ENCODE measurements around the gene PITX3.
"Not testable (repeated sequence)": the region's sequence is repeated elsewhere in the genome, so short reads cannot be mapped to it uniquely, and the experiment has no call there.

The PITX3 gene

DNA sequence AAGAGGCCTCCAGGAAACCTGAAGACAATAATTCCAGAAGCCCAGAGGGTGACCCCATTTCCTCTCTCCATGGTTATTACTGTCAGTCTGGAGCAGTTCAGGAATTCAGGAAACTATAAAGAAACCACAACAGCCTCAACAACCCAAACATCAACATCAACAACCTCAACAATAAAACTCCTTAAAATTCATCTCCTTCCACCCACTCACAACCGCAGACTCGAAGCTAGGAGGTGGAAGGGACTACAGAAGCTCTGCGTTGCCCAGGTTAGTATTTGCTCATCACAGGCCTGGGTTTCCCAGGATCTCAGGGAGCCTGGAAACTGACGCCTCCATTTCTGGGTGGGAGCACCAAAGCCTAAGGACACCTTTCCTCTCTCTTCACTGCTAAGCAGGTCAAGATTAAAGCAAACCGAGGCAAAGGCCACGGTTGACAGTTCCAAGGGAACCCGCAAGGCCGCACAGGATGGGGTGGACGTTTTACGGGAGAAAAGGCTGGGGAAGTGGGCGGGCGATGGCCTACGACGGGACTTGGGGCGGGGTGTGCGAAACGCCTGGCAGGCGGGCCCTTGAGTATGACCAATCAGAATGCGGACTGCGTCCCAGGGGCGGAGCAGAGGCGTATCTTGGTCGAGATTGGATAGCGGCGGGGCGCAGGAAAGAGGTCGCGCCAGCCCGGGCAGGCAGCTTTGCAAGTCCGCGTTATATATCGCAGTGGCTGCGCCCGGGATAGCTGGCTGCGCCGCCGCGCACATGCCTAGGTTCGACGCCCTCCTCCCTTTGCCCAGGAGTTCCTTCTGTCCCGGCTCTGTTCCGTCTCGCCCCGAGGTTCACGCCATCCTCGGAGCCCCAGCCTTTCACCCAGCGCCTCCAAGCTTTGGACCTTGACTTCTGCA is 15.4 kb downstream of the PITX3 start, which contains the start of gene ELOVL3:
Gene ELOVL3 (plus strand): TSS at position 654 of the 896 bp plus-strand sequence. CDS start 250 bp downstream, outside the sequence.
- DNase-seq, result no peak

DNA sequence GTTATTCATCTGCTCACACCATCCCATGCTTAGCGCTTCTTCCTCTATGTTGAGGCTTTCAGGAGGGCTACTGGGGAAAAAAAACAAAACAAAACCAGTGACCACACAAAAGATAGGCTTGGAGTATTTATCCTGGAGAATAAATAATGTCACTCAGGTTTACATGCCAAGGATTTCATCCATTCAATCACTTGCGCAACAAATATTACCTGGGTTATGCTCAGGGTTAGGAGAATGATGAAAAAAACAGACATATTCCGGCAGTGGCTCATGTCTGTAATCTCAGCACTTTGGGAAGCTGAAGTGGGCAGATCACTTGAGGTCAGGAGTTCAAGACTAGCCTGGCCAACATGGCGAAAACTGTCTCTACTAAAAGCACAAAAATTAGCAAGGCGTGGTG is 18.5 kb downstream of the PITX3 start:
- no peak for DNase-seq

DNA sequence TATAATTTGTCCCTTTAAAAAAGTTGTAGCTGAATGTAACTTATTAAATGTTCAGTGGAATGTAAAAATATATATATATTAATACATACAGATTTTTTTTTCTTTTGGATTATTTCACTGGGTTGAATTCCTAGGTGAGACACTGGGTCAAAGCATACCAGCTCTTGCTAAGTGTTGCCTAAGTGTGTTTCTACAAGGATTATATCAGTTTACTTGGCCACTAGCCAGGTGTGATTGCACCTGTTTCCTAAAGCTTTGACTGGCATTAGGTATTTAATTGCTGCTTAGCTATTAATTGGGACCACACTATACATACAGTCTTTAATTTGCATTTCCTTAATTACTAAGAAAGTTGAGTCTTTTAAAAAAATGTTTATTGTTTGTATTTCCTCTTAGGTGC is 20.7 kb downstream of the PITX3 start:
- DNase-seq, result no peak

DNA sequence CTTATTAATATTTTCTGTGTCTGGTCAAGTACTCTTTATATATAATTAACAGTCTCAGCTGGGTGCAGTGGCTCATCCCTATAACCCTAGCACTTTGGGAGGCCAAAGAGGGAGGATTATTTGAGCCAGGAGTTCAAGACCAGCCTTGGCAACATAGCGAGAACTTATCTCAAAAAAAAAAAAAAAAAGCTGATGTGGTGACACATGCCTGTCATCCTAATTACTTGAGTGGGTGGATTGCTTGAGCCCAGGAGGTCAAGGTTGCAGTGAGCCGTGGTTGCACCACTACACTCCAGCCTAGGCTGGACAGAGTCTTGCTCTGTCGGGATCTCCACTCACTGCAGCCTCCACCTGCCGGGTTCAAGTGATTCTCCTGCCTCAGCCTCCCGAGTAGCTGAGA is 21.9 kb downstream of the PITX3 start:
- no peak for DNase-seq

DNA sequence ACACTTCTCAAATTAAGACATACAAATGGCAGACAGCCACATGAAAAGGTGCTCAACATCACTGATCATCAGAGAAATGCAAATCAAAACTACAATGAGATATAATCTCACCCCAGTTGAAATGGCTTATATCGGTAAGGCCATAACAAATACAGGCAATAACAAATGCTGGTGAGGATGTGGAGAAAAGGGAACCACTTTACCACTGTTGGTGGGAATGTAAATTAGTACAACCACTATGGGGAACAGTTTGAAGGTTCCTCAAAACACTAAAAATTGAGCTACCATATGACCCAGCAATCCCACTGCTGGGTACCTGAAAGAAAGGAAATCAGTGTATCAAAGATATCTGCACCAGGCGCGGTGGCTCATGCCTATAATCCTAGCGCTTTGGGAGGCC is 27.7 kb downstream of the PITX3 start:
- DNase-seq, result not testable (repeated sequence)

DNA sequence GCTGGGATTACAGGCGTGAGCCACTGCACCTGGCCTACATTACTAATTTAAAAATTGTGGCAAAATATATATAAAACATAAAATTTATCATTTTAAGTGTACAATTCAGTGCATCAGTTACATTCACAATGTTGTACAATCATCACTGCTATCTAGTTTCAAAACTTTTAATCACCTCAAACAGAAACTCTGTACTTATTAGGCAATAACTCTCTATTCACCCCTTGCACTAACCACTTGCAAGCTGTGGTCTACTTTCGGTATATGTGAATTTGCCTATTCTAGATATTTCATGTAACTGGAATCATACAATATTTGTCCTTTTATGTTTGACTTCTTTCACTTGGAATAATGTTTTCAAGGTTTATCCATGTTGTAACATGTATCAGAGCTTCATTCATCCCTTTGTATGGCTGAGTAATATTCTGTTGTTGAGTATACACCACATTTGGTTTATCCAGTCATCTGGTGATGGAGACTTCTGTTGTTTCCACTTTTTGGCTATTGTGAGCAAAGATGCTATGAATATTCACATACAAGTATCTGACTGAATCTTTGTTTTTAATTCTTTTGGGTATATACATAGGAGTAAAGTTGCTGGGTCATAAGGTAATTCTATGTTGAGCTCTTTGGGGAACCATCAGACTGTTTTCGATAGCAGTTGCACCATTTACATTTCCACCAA is 29.6 kb downstream of the PITX3 start:
- no peak for DNase-seq

DNA sequence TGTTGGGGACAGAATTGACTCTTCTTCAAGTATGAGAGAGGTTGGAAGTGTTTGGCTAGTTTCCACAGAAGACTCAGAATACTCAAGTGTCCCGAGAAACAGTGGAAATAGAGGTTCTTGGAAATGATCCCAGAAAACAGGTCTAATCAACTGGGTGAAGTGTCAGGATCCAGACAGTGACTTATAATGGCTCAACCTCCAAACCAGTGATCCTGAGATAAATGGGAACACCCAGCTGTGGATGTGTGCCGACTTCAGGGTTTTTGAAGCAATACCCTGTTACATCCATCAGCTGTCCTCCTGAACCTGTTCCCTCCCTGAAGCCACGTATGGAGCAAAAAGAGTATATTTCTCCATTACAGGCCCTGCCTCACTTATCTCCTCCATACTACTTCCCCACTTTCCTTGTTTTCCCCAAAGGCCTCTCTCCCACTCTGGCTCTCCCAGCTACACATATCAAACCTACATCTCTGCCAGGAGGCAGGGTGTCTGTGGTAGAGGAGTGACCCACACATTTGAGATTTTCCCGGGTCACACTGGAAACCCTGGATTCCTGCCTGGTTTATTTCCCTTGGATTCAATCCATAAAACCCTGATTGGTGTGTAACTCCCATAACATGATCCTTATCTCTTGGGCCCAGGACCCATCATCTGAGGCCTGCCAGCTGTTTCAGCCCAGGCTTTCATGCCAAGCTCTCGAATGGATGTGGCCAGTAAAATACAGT is 32.8 kb downstream of the PITX3 start:
- DNase-seq, result no peak

DNA sequence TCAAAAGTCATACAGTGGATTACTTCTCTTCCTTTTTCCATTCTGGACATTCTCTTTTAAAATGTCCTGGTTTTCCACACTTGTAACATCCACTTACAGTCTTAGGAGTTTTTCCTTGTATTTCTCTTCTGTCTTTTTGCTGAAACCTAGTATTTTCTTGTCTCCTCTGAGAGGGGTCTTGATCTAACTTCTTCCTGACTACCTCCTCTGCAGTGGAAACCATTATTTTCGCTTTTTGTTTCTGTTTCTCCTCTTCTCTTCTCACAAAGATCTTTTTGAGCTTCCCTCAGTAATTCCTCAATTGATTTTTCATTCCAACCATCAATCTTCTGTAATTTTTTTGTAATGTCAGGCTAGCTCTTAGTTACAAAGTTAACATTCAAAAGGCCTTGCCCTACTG is 38.9 kb downstream of the PITX3 start:
- DNase-seq, result no peak

DNA sequence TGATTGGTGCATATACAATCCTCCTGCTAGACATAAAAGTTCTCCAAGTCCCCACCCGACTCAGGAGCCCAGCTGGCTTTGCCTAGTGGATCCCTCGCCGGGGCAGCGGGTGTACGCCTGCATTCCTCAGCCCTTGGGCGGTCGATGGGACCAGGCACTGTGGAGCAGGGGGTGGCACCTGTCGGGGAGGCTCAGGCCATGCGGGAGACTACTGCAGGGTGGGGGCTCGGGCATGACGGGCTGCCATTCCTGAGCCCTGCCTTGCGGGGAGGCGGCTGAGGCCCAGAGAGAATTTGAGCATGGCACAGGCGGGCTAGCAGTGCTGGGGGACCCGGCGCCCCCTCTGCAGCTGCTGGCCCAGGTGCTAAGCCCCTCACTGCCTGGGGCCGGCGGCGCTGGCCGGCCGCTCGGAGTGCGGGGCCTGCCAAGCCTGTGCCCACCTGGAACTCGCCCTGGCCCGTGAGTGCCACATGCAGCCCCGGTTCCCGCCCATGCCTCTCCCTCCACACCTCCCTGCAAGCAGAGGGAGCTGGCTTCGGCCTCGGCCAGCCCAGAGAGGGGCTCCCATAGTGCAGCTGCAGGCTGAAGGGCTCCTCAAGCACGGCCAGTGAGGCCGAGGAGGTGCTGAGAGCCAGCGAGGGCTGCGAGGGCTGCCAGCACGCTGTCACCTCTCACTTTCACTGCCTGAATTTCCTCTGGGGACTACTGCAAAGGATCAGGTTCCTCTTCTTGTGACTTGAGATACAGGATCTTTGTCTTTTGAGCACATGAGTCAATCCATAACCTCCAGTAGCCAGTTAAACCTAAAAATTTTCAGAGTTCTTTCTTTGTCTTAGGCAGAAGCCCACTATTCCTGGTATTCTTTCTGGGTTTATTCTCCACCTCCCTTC is 40.3 kb downstream of the PITX3 start:
- DNase-seq, result no peak

DNA sequence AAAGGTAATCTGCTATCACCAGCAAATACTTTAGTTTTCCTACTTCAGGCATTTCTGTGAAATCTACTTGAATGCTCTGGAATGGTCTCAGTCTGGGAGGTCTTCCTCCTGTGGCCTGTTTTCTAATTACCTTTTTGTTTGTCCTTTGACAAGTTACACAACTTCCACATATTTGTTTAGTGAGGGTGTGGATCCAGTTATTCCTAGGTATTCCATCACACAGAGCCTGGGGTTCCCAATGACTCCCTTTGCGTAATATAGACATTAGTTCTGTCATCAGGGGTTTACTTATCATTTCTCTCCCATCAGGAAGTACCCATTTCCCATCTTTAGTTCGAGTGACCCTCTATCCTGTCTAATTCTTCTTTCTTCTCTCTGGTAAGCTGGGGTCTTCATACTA is 43.3 kb downstream of the PITX3 start:
- DNase-seq, result no peak

DNA sequence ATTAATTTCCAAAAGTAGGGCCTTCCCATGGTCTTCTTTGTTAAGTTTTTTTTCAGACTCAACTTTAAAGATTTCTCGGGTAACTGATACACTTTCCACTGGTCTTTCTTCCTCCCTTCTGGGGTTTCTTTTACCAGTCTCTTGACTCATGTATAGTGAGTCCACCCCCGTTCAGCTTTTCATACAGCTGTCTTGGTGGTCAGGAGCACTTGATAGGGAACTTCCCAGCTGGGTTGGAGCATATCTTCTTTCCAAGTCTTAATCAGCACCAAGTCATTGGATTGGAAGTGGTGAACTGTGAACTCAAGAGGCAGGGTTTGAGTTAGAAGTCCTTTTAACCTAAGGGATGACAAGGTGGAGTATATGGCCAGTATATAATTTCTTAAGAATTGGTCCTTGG is 44.4 kb downstream of the PITX3 start:
- no peak for DNase-seq

DNA sequence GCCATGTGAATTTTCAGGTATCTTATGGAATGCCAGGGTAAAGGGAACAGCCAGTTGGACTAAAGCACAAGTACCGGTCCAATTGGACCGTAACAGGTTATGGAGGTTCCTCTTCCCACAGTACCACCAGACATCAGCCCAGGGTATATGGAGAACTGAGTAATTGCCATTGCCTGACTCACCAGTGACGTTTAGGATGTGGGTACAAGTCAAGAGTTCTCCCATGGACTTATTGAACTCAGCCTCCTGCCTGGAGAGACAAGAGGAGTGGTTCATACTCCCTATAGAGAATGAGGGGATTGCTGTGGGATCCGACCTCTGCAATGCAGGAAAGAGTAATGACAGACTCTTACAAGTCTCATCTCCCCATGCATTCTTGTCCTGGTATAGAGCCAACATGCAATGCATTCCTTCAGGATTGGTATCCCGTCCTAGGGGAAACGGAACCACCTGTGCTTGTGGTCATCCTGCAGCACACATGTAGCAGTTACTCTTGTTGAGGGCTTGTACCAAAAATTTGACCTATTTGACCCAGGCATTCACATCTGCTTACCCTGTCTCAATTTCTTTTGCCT is 45.9 kb downstream of the PITX3 start:
- no peak for DNase-seq

DNA sequence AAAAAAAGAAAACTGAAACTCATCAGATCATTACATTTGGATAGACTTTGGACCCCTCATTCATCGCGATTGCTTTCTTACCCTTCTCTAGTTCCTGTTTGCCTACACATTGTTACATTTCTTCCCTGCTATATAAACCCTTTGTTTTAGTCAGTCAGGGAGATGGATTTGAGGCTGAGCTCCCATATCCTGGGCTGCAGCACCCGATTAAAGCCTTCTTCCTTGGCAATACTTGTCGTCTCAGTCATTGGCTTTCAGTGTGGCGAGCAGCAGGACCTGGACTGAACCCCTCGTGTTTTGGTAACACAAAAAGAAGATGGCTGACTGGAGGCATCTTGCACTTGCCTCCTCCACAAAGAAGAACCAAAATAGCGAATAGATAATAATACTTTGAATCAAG is 49.4 kb downstream of the PITX3 start:
- no peak for DNase-seq

DNA sequence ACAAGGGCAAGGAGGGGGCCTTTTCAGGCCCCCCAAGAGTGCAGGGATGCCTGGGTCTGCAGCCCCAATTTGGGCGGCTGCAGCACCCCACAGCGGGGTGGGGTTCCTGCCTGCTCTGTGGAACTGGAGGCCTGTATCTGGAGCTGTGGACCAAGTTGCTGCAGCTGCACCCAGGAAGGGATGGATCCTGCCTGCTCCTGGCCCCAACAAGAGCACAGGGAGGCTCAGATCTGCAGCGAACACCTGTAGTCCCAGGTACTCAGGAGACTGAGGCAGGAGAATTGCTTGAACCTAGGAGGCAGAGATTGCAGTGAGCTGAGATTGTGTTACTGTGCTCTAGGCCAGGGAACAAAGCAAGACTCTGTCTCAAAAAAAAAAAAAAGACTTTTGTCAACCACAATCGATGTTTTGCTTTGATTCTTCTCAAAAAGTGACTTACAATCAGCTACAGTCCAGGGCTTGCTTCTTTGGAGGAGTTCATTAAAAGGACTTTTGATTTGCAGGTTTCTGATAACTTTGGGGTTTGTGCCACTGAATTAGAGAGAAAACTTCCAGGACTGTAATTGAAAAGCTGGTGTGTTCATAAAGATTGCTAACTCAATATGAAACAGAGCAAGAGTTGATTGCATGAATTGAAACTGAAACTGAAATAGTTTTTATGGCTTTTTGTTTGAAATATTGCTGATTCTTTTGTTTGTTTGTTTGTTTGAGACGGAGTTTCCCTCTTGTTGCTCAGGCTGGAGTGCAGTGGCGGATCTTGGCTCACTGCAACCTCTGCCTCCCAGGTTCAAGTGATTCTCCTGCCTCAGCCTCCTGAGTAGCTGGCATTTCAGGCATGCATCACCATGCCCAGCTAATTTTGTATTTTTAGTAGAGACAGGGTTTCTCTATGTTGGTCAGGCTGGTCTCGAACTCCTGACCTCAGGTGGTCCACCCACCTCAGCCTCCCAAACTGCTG is 52.1 kb downstream of the PITX3 start:
- DNase-seq, result not testable (repeated sequence)

DNA sequence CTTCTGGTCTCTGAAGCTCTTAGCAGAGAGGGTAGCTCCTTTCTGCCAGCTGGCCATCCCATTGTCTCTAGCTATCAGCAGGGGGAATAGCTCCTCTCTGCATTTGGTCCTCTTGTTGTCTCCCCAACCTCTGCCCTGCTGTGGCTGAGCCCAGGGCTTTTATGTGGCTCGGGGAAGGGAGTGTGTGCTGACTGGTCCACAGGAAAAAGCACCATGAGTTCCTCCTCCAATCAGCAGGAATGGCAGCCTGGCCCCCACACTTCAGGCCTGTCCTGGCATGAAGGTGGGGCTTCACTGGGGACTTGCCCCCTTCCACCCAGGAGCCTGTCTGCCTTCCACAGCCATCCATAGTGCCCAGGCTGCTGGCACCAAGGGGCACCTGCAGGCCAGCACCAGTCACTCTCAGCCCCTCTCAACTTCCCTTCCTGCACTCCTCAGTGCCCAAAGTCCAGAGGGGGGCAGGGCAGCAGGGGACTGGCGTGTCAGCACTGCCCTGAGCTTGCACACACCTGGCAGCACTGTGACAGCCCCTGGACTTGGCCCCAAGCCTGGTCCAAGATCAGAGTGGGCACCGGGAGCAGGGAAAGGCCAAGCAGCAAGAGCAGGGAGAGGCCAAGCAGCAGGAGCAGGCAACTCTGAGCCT is 52.9 kb downstream of the PITX3 start:
- DNase-seq, result no peak

DNA sequence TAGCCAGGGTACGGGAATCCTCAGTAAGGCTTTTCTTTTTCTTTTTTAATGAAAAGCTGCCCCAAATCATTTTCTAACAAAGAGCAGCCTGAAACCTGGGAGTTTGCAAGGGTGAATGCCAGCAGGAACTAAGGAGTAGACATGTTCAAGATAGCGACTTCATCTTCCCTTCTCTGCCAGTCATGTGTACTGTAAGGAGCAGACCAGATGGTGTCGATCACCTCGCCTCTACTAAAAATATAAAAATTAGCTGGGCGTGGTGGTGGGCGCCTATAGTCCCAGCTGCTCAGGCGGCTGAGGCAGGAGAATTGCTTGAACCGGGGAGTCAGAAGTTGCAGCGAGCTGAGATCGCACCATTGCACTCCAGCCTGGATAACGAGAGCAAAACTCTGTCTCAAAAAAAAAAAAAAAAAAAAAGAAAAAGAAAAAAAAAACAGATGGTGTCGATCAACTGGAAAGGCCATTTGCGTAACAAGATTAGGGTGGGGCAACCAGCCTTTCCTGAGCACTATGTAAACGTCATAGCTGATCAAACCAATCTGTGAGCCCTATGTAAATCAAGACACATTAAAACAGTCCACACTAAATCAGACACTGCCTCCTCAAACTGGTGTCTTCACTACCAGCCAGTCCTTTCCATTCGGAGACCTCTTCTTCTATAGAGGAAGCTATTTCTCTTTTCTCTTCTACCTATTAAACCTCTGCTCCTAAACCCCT is 55.3 kb downstream of the PITX3 start:
- DNase-seq, result peak; percentile 39

DNA sequence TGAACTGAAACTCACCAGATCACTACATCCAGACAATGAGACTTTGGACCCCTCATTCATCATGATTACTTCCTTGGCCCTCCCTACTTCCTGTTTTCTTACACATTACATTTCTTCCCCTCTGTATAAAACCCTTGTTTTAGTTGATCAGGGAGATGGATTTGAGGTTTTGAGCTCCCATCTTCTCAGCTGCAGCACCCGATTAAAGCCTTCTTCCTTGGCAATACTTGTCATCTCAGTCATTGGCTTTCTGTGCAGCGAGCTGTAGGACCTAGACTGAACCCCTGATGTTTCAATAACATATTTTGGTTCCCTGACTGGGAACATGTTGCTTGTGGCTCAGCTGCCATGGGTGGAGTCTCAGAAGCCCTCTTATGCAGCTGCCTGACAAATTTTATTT is 56.0 kb downstream of the PITX3 start:
- no peak for DNase-seq

DNA sequence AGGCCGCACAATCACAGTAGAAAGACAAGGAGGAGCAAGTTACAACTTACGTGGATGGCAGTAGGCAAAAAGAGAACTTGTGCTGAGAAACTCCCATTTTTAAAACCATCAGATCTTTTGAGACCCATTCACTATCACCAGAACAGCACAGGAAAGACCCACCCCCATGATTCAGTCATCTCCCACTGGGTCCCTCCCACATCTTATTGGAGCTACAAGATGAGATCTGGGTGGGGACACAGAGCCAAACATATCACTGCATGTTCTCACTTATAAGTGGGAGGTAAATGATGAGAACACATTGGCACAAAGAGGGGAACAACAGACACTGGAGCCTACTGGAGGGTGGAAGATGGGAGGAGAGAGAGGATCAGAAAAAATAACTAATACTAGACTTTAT is 56.7 kb downstream of the PITX3 start:
- no peak for DNase-seq
